ENCODE measurements around the gene RNLS. TPM values are rescaled to one million over a fixed set of nuclear protein-coding genes. Genes with fewer than 3 reads are reported as not detected.

The RNLS gene
- total and polyA plus RNA-seq, 2 of the 4 experiments (the other 2 are of a cell fraction): 4.5 to 7.0 TPM

DNA sequence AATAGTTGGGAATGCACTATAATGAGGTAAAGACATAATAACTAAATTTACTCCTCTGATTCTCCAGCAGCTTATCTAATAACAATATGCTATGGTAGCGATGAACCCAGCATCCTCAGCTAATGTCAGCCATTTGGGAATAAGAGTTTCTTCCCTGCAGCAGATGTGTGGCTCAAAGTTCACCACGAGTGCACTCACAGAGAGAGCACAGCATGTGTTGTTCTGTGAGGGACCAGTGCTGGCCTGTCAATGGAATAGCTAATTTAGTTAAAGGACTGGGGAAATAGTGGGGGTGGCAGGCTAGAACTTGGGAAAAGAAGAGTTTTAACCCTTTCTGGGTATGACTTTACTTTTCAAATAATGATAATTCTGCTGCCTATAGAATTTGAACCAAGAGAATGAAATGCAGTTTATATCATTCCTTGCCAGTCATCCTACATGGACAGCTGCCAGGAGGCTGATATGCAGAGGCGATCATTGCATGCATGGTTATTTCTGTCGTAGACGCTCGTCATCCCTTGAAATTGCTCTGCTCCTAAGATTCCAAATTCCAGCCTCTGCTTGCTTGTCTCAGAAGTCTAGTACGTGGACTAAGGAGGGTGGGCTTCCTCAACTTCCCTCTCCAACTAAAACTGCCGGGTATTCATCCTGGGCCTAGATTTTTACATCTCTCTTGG, 355.6 kb downstream of the RNLS start:
- H3K4me2 ChIP-seq (ENCODE audit: low read depth, low read length): no peak overlapping the region
- POLR2A ChIA-PET (ENCODE audit: unreplicated experiment): no interaction called here
- H2AFZ ChIP-seq (replicated peaks; ENCODE audit: low read length, poor library complexity): peak overlapping the region; percentile 56

More for the DNA sequence above, 355.6 kb downstream of the RNLS start:
- Histone ChIP-seq H3K14ac (replicated peaks; ENCODE audit: low read depth, low read length) (peak overlapping the region; percentile 68), H4K5ac (ENCODE audit: low read depth, low read length) (no peak overlapping the region), H4K20me1 (ENCODE audit: insufficient read depth, low read length) (no peaks in the 10 kb centered on the region), H3K4ac (ENCODE audit: low read depth, low read length) (peak overlapping the region; percentile 35), H3K18ac (ENCODE audit: low read depth, low read length) (peak overlapping the region; percentile 4; the same call in 1 of the 2 replicates), H3K27me3 (ENCODE audit: control insufficient read depth, insufficient read depth, low read length) (no peaks in the 10 kb centered on the region), H3K79me1 (ENCODE audit: low read depth in 1 of 2, low read length in 2 of 2) (no peaks in the 10 kb centered on the region), H2BK5ac (ENCODE audit: low read depth, low read length, poor library complexity, severe bottlenecking) (peak overlapping the region; percentile 3), H3K23ac (ENCODE audit: low read depth, low read length) (no peak overlapping the region), H3K36me3 (ENCODE audit: control insufficient read depth, insufficient read depth, low read length) (no peaks in the 10 kb centered on the region), H2BK15ac (ENCODE audit: low read depth, low read length) (no peak overlapping the region), H2AK9ac (replicated peaks; ENCODE audit: low read depth, low read length, poor library complexity) (no peak overlapping the region), H2BK120ac (ENCODE audit: low read depth, low read length) (peak overlapping the region; percentile 55), H4K91ac (ENCODE audit: insufficient read depth, low read depth, low read length) (no peak overlapping the region; the same call in 1 of the 2 replicates), H3K4me3 (ENCODE audit: insufficient read depth, low read depth, low read length) (no peak overlapping the region), H4K8ac (ENCODE audit: low read depth in 2 of 2, low read length in 2 of 2) (peak overlapping the region in 1 of 2 experiments; percentile 26; a peak in 2 of 4 replicates), H2BK20ac (ENCODE audit: low read depth, low read length) (peak overlapping the region; percentile 45; the same call in 1 of the 2 replicates), H3K27ac (ENCODE audit: insufficient read depth, low read length) (no peak overlapping the region), H3K56ac (ENCODE audit: extremely low read depth, insufficient read depth, low read length) (no peak overlapping the region), H3K9me3 (ENCODE audit: control insufficient read depth, insufficient read depth, low read length) (no peaks in the 10 kb centered on the region), H3K9ac (ENCODE audit: low read depth, low read length) (no peak overlapping the region), H3K9me1 (ENCODE audit: insufficient read depth, low read length) (0 out of 2 replicates have a peak, but pooled peaks cover 2% of the 10 kb centered on the region), H3K4me1 (ENCODE audit: control insufficient read depth, insufficient read depth, low read length) (peaks cover 3% of the 10 kb centered on the region; the same call in 1 of the 2 replicates), H2AK5ac (ENCODE audit: low read depth, low read length) (no peak overlapping the region)
- ATAC-seq (ENCODE audit: low read depth) (peak; percentile 21), DNase-seq (peak; percentile 85)
- in situ Hi-C loops (cut with MboI; ENCODE audit: low sequenced_read_pairs) (no loop called here), intact Hi-C loops (cut with micrococcal nuclease) (no loop called here), dilution Hi-C loops (cut with HindIII; ENCODE audit: low sequenced_read_pairs, unreplicated experiment) (no loop called here)
- 22% methylated on average over 1 of the region's 8 CpGs; no CpG with 5 or more reads in 1 of the 2 experiments for WGBS, 2 experiments (ENCODE audit: extremely low coverage in 2 of 2, insufficient read length in 1 of 2)
- TF ChIP-seq NFE2L2 (IDR thresholded peaks at IDR 0.05; ENCODE audit: low read depth, low read length): peak; percentile 85
- no peak for TF ChIP-seq RCOR1 (IDR thresholded peaks at IDR 0.05; ENCODE audit: insufficient replicate concordance, low read length)
- no TSS peak for BruUV-seq (replicated peaks)
- CTCF ChIA-PET: no interaction called here

All from IMR-90 (cell line).